ENCODE data around the gene MBD5. TPM values are rescaled to one million over a fixed set of nuclear protein-coding genes. Genes with fewer than 3 reads are reported as not detected.

MBD5 gene
- total RNA-seq, 4 donors from 2014 or later, result 22.9 to 44.2 (median 40.2) TPM

DNA sequence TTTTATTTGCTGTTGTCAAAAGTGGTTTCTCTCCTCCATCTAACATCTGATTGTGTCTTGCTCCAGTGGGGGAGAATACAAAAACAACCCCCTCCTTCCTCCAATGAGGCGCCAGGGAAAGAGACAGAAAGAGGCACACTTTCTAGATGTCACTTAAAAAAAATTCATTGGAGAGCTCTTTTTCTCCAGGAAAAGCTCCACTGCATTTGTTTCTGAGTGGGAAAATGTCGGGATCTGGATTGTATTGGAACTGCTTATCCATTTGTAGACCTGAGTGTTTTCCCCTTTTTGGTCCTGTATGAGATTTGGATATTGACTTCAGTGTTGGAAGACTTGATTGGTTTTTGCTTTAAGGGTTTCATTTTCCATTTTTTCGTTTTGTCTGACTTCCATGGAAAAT is 995 bp downstream of the MBD5 start:
- Histone ChIP-seq H3K9me3 (no peaks in the 10 kb centered on the region), H3K4me3 (peak overlapping the region; percentile 64 to 90 (median 72)), H3K27ac (peak overlapping the region; percentile 81 to 97 (median 96)), H3K36me3 (no peaks in the 10 kb centered on the region), H3K27me3 (no peaks in the 10 kb centered on the region), H3K4me1 (peaks cover 0 to 24% (median 0%) of the 10 kb centered on the region in 4 donors)
- no peak for DNase-seq
- no peak for TF ChIP-seq CTCF (IDR thresholded peaks at IDR 0.05)
- no peak for TF ChIP-seq POLR2A (IDR thresholded peaks at IDR 0.05)

- TF ChIP-seq CTCF (IDR thresholded peaks at IDR 0.05) (no peak), POLR2A (IDR thresholded peaks at IDR 0.05) (no peak)
- Histone ChIP-seq H3K4me1 (peaks cover 0 to 24% (median 0%) of the 10 kb centered on the region in 4 donors), H3K4me3 (peak overlapping the region in 2 of 4 donors; percentile 64 to 90), H3K27ac (peak overlapping the region in 2 of 4 donors; percentile 96 to 97), H3K9me3 (no peaks in the 10 kb centered on the region), H3K36me3 (no peaks in the 10 kb centered on the region), H3K27me3 (no peaks in the 10 kb centered on the region)
- no peak for DNase-seq
Measured at GRCh38 chr2:148022351-148022750, 1.5 kb downstream of the MBD5 start.

GRCh38 chr2:148022882-148023281 is 2.0 kb downstream of the MBD5 start:
- TF ChIP-seq POLR2A (IDR thresholded peaks at IDR 0.05) (no peak), CTCF (IDR thresholded peaks at IDR 0.05) (no peak)
- no peak overlapping the region for H3K4me3 ChIP-seq
- no peak overlapping the region for H3K27ac ChIP-seq
- H3K4me1 ChIP-seq, result peaks cover 0 to 24% (median 0%) of the 10 kb centered on the region in 4 donors
- no peaks in the 10 kb centered on the region for H3K27me3 ChIP-seq
- no peak for DNase-seq
- no peaks in the 10 kb centered on the region for H3K36me3 ChIP-seq
- H3K9me3 ChIP-seq, result no peaks in the 10 kb centered on the region

DNA sequence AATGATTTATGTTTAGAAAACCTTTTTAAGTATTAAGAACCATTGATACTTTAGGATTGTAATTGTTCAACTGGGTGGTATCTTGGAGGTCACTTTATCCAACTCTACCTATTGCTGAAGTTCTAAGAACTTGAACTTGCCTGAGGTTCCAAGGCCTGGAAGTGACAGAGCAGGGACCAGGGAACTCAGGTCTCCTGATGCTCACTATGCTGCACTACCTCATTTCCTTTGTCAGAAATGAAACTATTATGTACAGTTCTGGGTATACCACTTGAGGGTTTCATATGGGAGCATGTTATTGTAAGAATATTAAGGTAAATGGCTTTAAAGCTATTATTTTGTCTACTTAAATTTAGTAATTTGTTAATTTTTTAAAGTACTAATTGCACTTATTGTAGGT is 3.0 kb downstream of the MBD5 start:
- H3K36me3 ChIP-seq, result no peaks in the 10 kb centered on the region
- H3K9me3 ChIP-seq, result no peaks in the 10 kb centered on the region
- TF ChIP-seq CTCF (IDR thresholded peaks at IDR 0.05), result no peak
- TF ChIP-seq POLR2A (IDR thresholded peaks at IDR 0.05), result no peak
- no peak overlapping the region for H3K4me3 ChIP-seq
- DNase-seq, result no peak
- H3K27me3 ChIP-seq, result no peaks in the 10 kb centered on the region
- H3K4me1 ChIP-seq, result peaks cover 0 to 19% (median 0%) of the 10 kb centered on the region in 4 donors
- H3K27ac ChIP-seq, result no peak overlapping the region

DNA sequence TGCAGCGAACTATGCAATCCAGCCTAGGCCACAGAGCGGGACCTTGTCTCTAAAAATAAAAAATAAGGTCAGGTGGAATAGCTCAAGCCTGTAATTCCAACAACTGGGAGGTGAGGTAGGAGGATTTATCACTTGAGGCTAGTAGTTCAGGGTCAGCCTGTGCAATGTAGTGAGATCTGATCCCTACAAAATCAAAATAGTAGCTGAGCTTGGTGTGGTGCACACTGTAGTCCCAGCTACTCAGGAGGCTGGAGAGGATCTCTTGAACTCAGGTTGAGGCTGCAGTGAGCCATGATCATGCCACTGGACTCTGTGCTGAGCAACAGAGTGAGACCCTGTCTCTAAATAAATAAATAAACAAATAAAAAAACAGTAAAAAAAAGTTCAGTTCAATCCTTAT is 5.7 kb downstream of the MBD5 start:
- Histone ChIP-seq H3K9me3 (no peaks in the 10 kb centered on the region), H3K27me3 (no peaks in the 10 kb centered on the region), H3K27ac (no peak overlapping the region), H3K36me3 (no peaks in the 10 kb centered on the region), H3K4me1 (peaks cover 0 to 9% (median 0%) of the 10 kb centered on the region in 4 donors), H3K4me3 (no peak overlapping the region)
- no peak for DNase-seq
- no peak for TF ChIP-seq POLR2A (IDR thresholded peaks at IDR 0.05)

- Histone ChIP-seq H3K27me3 (no peaks in the 10 kb centered on the region), H3K27ac (no peak overlapping the region), H3K36me3 (no peaks in the 10 kb centered on the region), H3K4me1 (no peaks in the 10 kb centered on the region), H3K9me3 (no peaks in the 10 kb centered on the region), H3K4me3 (no peak overlapping the region)
- TF ChIP-seq POLR2A (IDR thresholded peaks at IDR 0.05), result no peak
- TF ChIP-seq CTCF (IDR thresholded peaks at IDR 0.05), result no peak
- no peak for DNase-seq
Measured at GRCh38 chr2:148027822-148028221, 6.9 kb downstream of the MBD5 start.

All from Peyer's patch (tissue), 4 donors.